Measurements from ENCODE around the gene PLAGL2. TPM values are rescaled to one million over a fixed set of nuclear protein-coding genes. Genes with fewer than 3 reads are reported as not detected.

Gene PLAGL2
- total RNA-seq, 1 donor from 2014 or later, result 17.6 TPM

GRCh38 chr20:32229251-32229747 lies 21.8 kb upstream of the PLAGL2 start:
- no peak overlapping the region for H3K4me3 ChIP-seq
- no peaks in the 10 kb centered on the region for H3K9me3 ChIP-seq
- H3K27ac ChIP-seq, result no peak overlapping the region
- intact Hi-C loops (cut with DNase I), result no loop called here
- no peak for DNase-seq
- H3K36me3 ChIP-seq, result peaks cover 68% of the 10 kb centered on the region
- no peak for ATAC-seq
- no peak for TF ChIP-seq CTCF (IDR thresholded peaks at IDR 0.05)
- H3K27me3 ChIP-seq (ENCODE audit: low read depth), result no peaks in the 10 kb centered on the region
- H3K4me1 ChIP-seq, result peaks cover 37% of the 10 kb centered on the region

GRCh38 chr20:32227744-32228688 lies 20.5 kb upstream of the PLAGL2 start:
- ATAC-seq (peak; percentile 68 to 79), DNase-seq (peak; percentile 69)
- TF ChIP-seq CTCF (IDR thresholded peaks at IDR 0.05), result no peak
- no peaks in the 10 kb centered on the region for H3K9me3 ChIP-seq
- no peaks in the 10 kb centered on the region for H3K27me3 ChIP-seq (ENCODE audit: low read depth)
- peak overlapping the region; percentile 72 for H3K27ac ChIP-seq
- intact Hi-C loops (cut with DNase I), result no loop called here
- no peak overlapping the region for H3K4me3 ChIP-seq
- peaks cover 70% of the 10 kb centered on the region for H3K36me3 ChIP-seq
- H3K4me1 ChIP-seq, result peaks cover 30% of the 10 kb centered on the region

DNA sequence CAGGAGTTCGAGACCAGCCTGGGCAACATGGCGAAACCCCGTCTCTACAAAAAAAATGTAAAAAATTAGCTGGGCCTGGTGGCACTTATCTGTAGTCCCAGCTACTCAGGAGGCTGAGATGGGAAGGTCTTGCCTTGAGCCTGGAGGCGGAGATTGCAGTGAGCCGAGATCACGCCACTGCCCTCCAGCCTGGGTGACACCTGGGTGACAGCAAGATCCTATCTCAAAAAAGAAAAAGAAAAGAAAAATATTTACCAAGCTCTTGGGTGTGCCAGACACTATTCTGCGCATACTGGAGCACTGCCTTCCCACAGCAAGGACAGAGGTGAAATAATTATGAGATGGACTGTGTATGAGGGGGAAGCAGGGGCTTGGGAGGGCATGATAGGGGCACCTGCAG lies 19.8 kb upstream of the PLAGL2 start:
- peaks cover 70% of the 10 kb centered on the region for H3K36me3 ChIP-seq
- no peak for TF ChIP-seq CTCF (IDR thresholded peaks at IDR 0.05)
- peaks cover 23% of the 10 kb centered on the region for H3K4me1 ChIP-seq
- ATAC-seq, result peak in 1 of 2 donors; percentile 55
- H3K27ac ChIP-seq, result peak overlapping the region; percentile 72
- no peak overlapping the region for H3K4me3 ChIP-seq
- intact Hi-C loops (cut with DNase I), result no loop called here
- no peaks in the 10 kb centered on the region for H3K27me3 ChIP-seq (ENCODE audit: low read depth)
- no peak for DNase-seq
- H3K9me3 ChIP-seq, result no peaks in the 10 kb centered on the region

DNA sequence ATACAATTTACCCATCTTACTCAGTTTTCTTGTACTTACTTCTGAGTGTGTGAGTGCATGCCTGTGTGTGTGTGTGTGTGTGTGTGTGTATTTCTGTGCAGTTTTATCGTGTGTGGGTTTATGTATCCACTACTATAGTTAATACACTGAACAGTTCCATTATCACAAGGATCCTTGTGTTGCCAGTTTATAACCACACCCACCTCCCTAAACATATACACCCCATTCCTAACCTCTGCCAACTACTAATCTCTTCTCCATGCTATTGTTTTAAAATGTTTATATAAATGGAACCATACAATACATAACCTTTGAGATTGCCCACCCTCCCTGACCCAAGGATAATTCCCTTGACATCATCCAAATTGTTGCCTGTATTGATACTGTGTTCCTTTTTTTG lies 18.8 kb upstream of the PLAGL2 start:
- ATAC-seq (no peak), DNase-seq (no peak)
- peaks cover 70% of the 10 kb centered on the region for H3K36me3 ChIP-seq
- H3K9me3 ChIP-seq, result no peaks in the 10 kb centered on the region
- no peaks in the 10 kb centered on the region for H3K27me3 ChIP-seq (ENCODE audit: low read depth)
- intact Hi-C loops (cut with DNase I), result no loop called here
- H3K27ac ChIP-seq, result no peak overlapping the region
- peaks cover 15% of the 10 kb centered on the region for H3K4me1 ChIP-seq
- H3K4me3 ChIP-seq, result no peak overlapping the region
- TF ChIP-seq CTCF (IDR thresholded peaks at IDR 0.05), result no peak

GRCh38 chr20:32224463-32224862 lies 16.9 kb upstream of the PLAGL2 start:
- TF ChIP-seq CTCF (IDR thresholded peaks at IDR 0.05), result no peak

More at GRCh38 chr20:32224463-32224862, 16.9 kb upstream of the PLAGL2 start:
- Histone ChIP-seq H3K4me3 (no peak overlapping the region), H3K9me3 (no peaks in the 10 kb centered on the region), H3K4me1 (peaks cover 15% of the 10 kb centered on the region), H3K27ac (no peak overlapping the region), H3K36me3 (peaks cover 70% of the 10 kb centered on the region), H3K27me3 (ENCODE audit: low read depth) (no peaks in the 10 kb centered on the region)
- intact Hi-C loops (cut with DNase I), result no loop called here
- ATAC-seq (no peak), DNase-seq (no peak)
